ENCODE results near the gene RPE65. TPM values are rescaled to one million over a fixed set of nuclear protein-coding genes. Genes with fewer than 3 reads are reported as not detected.

Gene RPE65
- total and polyA plus RNA-seq, 2 experiments from 2014 or later: not detected

GRCh38 chr1:68431076-68431475 is 18.7 kb downstream of the RPE65 start (continued):
- no peak for TF ChIP-seq CTCF (conservative IDR thresholded peaks at IDR 0.05; ENCODE audit: low read depth in 2 of 2)
- TF ChIP-seq NANOG (IDR thresholded peaks at IDR 0.05; ENCODE audit: borderline replicate concordance): no peak
- TF ChIP-seq ETS1 (IDR thresholded peaks at IDR 0.05): no peak

GRCh38 chr1:68429233-68429808 is 20.4 kb downstream of the RPE65 start:
- TF ChIP-seq ZNF114 (CRISPR knock-in tag; IDR thresholded peaks at IDR 0.05) (no peak), STAT1 (IDR thresholded peaks at IDR 0.05; ENCODE audit: unreplicated experiment) (no peak), ETS1 (IDR thresholded peaks at IDR 0.05) (no peak), POLR2AphosphoS5 (IDR thresholded peaks at IDR 0.05; ENCODE audit: low read depth) (no peak)
- ATAC-seq (no peak), DNase-seq (ENCODE audit: low spot score) (no peak)
- Histone ChIP-seq H3K36me3 (ENCODE audit: insufficient read depth) (no peaks in the 10 kb centered on the region), H2AFZ (no peak overlapping the region), H3K27ac (ENCODE audit: low read depth) (no peak overlapping the region), H3K79me2 (replicated peaks; ENCODE audit: insufficient read depth) (no peaks in the 10 kb centered on the region), H3F3A (replicated peaks; ENCODE audit: low read depth) (no peaks in the 10 kb centered on the region), H3K27me3 (ENCODE audit: insufficient read depth) (no peaks in the 10 kb centered on the region), H3K9me2 (ENCODE audit: insufficient read depth) (peaks cover 4% of the 10 kb centered on the region; the same call in 1 of the 2 replicates), H3K4me1 (ENCODE audit: insufficient read depth) (no peaks in the 10 kb centered on the region), H4K20me1 (replicated peaks; ENCODE audit: insufficient read depth) (no peaks in the 10 kb centered on the region), H3K4me2 (no peak overlapping the region), H3K4me3 (no peak overlapping the region)
- Mint-ChIP-seq H3K9me3 (no peaks in the 10 kb centered on the region), H3K27me3 (ENCODE audit: insufficient read depth, low read depth, poor library complexity) (no peaks in the 10 kb centered on the region), H3K4me3 (no peak overlapping the region), H3K36me3 (ENCODE audit: low read depth) (no peaks in the 10 kb centered on the region), H3K27ac (no peak overlapping the region), H3K4me1 (no peaks in the 10 kb centered on the region)

- H3K9me3 Mint-ChIP-seq: no peaks in the 10 kb centered on the region
- H3K27me3 Mint-ChIP-seq (ENCODE audit: insufficient read depth, low read depth, poor library complexity): no peaks in the 10 kb centered on the region
- H3K27ac Mint-ChIP-seq: no peak overlapping the region
- Histone ChIP-seq H2AFZ (no peak overlapping the region), H3K79me2 (replicated peaks; ENCODE audit: insufficient read depth) (no peaks in the 10 kb centered on the region), H3K4me2 (no peak overlapping the region), H3K4me3 (no peak overlapping the region), H3K27me3 (ENCODE audit: insufficient read depth) (no peaks in the 10 kb centered on the region), H4K20me1 (replicated peaks; ENCODE audit: insufficient read depth) (no peaks in the 10 kb centered on the region), H3F3A (replicated peaks; ENCODE audit: low read depth) (no peaks in the 10 kb centered on the region), H3K4me1 (ENCODE audit: insufficient read depth) (no peaks in the 10 kb centered on the region), H3K9me2 (ENCODE audit: insufficient read depth) (no peaks in the 10 kb centered on the region), H3K27ac (ENCODE audit: low read depth) (no peak overlapping the region), H3K36me3 (ENCODE audit: insufficient read depth) (no peaks in the 10 kb centered on the region)
- H3K4me1 Mint-ChIP-seq: no peaks in the 10 kb centered on the region
- no peak for DNase-seq (ENCODE audit: low spot score)
- no peak overlapping the region for H3K4me3 Mint-ChIP-seq
- H3K36me3 Mint-ChIP-seq (ENCODE audit: low read depth): no peaks in the 10 kb centered on the region
- no peak for ATAC-seq
- TF ChIP-seq ZNF462 (CRISPR knock-in tag; IDR thresholded peaks at IDR 0.05): no peak
- no peak for TF ChIP-seq ZNF331 (CRISPR knock-in tag; IDR thresholded peaks at IDR 0.05; ENCODE audit: low read depth)
Measured at GRCh38 chr1:68426594-68426993, 23.2 kb downstream of the RPE65 start.

Measured in GM23338 (cell line).